ENCODE measurements around the gene ZNF217.

DNA sequence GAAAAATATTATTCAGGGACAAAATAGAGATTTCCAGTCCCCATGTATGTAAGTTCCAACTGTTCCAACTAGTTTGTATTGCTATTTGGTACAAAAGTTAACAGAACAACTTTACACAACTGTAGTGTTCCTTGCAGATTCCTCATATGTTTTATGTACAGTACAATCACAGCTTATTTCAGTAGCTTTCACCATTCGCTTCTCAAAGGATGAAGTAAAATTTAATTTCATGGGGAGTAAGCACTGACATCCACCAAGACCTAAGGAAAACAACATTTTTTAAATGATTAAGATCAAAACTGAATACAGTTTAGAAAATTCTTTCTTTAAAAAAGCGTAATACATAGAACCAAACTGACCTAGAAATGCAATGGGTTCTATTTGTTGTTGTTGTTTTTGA is 24.6 kb downstream of the ZNF217 start:
- no peak for TF ChIP-seq CTCF (conservative IDR thresholded peaks at IDR 0.05; ENCODE audit: low read length)
- TF ChIP-seq EZH2phosphoT487 (IDR thresholded peaks at IDR 0.05; ENCODE audit: borderline replicate concordance): no peak

All from Loucy (cell line).